IMR-90 (cell line): Measurements from ENCODE around the gene GLIS1. TPM values are rescaled to one million over a fixed set of nuclear protein-coding genes. Genes with fewer than 3 reads are reported as not detected.

ENCODE experiments used
- ATAC-seq: fragments of 200-7000 bp; cut with Tn5 transposase; 2 replicates; pipeline ENCODE4 v1.9.1; 2020; ENCODE audit warnings: low read depth, mild to moderate bottlenecking, moderate library complexity
- BruUV-seq: library from RNA; stranded (reverse); fragments of 400-500 nt; replicated peaks from 2 replicates; lab custom pipeline; 2021; lab: Mats Ljungman, UMichigan
- CTCF ChIA-PET: fragments of 300-600 bp; formaldehyde crosslinking; extraction: SDS; loops from one replicate; lab custom pipeline; 2021; ENCODE audit warnings: antibody characterized with exemption; lab: Yijun Ruan, JAX
- POLR2A ChIA-PET: fragments of 300-600 bp; sonication (Branson Sonifier 250); formaldehyde crosslinking; loops from one replicate; lab custom pipeline; 2022; ENCODE audit warnings: antibody characterized with exemption; ENCODE audit not compliant: unreplicated experiment; lab: Charles Lee
- DNase-seq: peaks from one replicate; pipeline ENCODE4 v3.0.0; 2013
- H2AFZ ChIP-seq: replicated peaks from 2 replicates; pipeline ENCODE3; 2013; ENCODE audit warnings: low read length, mild to moderate bottlenecking; ENCODE audit not compliant: poor library complexity
- H2AK5ac ChIP-seq: 2 replicates; pipeline ENCODE4 v1.6.1; 2013; ENCODE audit warnings: low read depth, low read length, inconsistent platforms
- H2AK9ac ChIP-seq: replicated peaks from 2 replicates; pipeline ENCODE3; 2013; ENCODE audit warnings: mild to moderate bottlenecking, low read depth, low read length, moderate library complexity; ENCODE audit not compliant: poor library complexity
- H2BK120ac ChIP-seq: 2 replicates; pipeline ENCODE4 v1.6.1; 2013; ENCODE audit warnings: low read depth, low read length, inconsistent platforms
- H2BK15ac ChIP-seq: 3 replicates; pipeline ENCODE4 v1.6.1; 2013; ENCODE audit warnings: low read depth, low read length, inconsistent platforms
- H2BK20ac ChIP-seq: 2 replicates; pipeline ENCODE4 v1.6.1; 2013; ENCODE audit warnings: low read depth, mild to moderate bottlenecking, inconsistent platforms, low read length, moderate library complexity
- H2BK5ac ChIP-seq: 2 replicates; pipeline ENCODE4 v1.6.1; 2013; ENCODE audit warnings: mild to moderate bottlenecking, low read depth, low read length, inconsistent platforms; ENCODE audit not compliant: poor library complexity, severe bottlenecking
- H3K14ac ChIP-seq: replicated peaks from 2 replicates; pipeline ENCODE4 v1.6.1; 2013; ENCODE audit warnings: low read depth, low read length, inconsistent platforms
- H3K18ac ChIP-seq: 2 replicates; pipeline ENCODE4 v1.6.1; 2013; ENCODE audit warnings: low read depth, low read length, control low read depth
- H3K23ac ChIP-seq: 2 replicates; pipeline ENCODE4 v1.6.1; 2013; ENCODE audit warnings: low read depth, low read length, inconsistent platforms
- H3K27ac ChIP-seq: 2 replicates; pipeline ENCODE4 v1.5.1; 2013; ENCODE audit warnings: mild to moderate bottlenecking, control low read depth, low read length; ENCODE audit not compliant: insufficient read depth
- H3K27me3 ChIP-seq: 2 replicates; pipeline ENCODE4 v1.6.1; 2013; ENCODE audit warnings: low read length; ENCODE audit not compliant: control insufficient read depth, insufficient read depth
- H3K36me3 ChIP-seq: 2 replicates; pipeline ENCODE4 v1.6.1; 2013; ENCODE audit warnings: low read length, mixed read lengths; ENCODE audit not compliant: control insufficient read depth, insufficient read depth
- H3K4ac ChIP-seq: 2 replicates; pipeline ENCODE4 v1.6.1; 2013; ENCODE audit warnings: low read depth, low read length, inconsistent platforms
- H3K4me1 ChIP-seq: 2 replicates; pipeline ENCODE4 v1.6.1; 2013; ENCODE audit warnings: low read length, mixed read lengths; ENCODE audit not compliant: control insufficient read depth, insufficient read depth
- H3K4me2 ChIP-seq: 2 replicates; pipeline ENCODE4 v1.6.1; 2013; ENCODE audit warnings: low read depth, mild to moderate bottlenecking, control low read depth, low read length, moderate library complexity
- H3K4me3 ChIP-seq: 2 replicates; pipeline ENCODE4 v1.5.1; 2013; ENCODE audit warnings: low read depth, mild to moderate bottlenecking, control low read depth, low read length, moderate library complexity; ENCODE audit not compliant: insufficient read depth
- H3K56ac ChIP-seq: 2 replicates; pipeline ENCODE4 v1.6.1; 2013; ENCODE audit warnings: low read length, inconsistent platforms; ENCODE audit not compliant: insufficient read depth; ENCODE audit errors: extremely low read depth
- H3K79me1 ChIP-seq, 2 experiments: 2 replicates each; pipeline ENCODE4 v1.6.1; 2013; ENCODE audit warnings: low read length in 2 of 2, inconsistent platforms in 1 of 2, low read depth in 1 of 2
- H3K9ac ChIP-seq: 2 replicates; pipeline ENCODE4 v1.6.1; 2013; ENCODE audit warnings: low read depth, low read length, control low read depth
- H3K9me1 ChIP-seq: 2 replicates; pipeline ENCODE4 v1.6.1; 2013; ENCODE audit warnings: low read length, inconsistent platforms; ENCODE audit not compliant: insufficient read depth
- H3K9me3 ChIP-seq: 2 replicates; pipeline ENCODE4 v1.6.1; 2013; ENCODE audit warnings: low read length; ENCODE audit not compliant: control insufficient read depth, insufficient read depth
- H4K20me1 ChIP-seq: 2 replicates; pipeline ENCODE4 v1.6.1; 2013; ENCODE audit warnings: low read length, inconsistent platforms; ENCODE audit not compliant: insufficient read depth
- H4K5ac ChIP-seq: 2 replicates; pipeline ENCODE4 v1.6.1; 2013; ENCODE audit warnings: mild to moderate bottlenecking, low read depth, low read length, control low read depth
- H4K8ac ChIP-seq, 2 experiments: 2 replicates each; pipeline ENCODE4 v1.6.1; 2013; ENCODE audit warnings: low read depth in 2 of 2, low read length in 2 of 2, control low read depth in 1 of 2, inconsistent platforms in 1 of 2
- H4K91ac ChIP-seq: 2 replicates; pipeline ENCODE4 v1.6.1; 2013; ENCODE audit warnings: low read depth, low read length, inconsistent platforms; ENCODE audit not compliant: insufficient read depth
- ELK1 ChIP-seq: fragments of 150-350 bp; IDR thresholded peaks from 2 replicates; pipeline ENCODE4 v1.6.1; 2016; ENCODE audit warnings: low read depth, mild to moderate bottlenecking, low read length, moderate library complexity, borderline replicate concordance
- FOS ChIP-seq: fragments of 150-350 bp; IDR thresholded peaks from 2 replicates; pipeline ENCODE4 v1.6.1; 2016; ENCODE audit warnings: low read depth, low read length
- MAZ ChIP-seq: IDR thresholded peaks from 2 replicates; pipeline ENCODE4 v1.6.1; 2012; ENCODE audit warnings: low read depth, mild to moderate bottlenecking, low read length, improper control_type of control experiment, moderate library complexity, borderline replicate concordance
- MXI1 ChIP-seq: IDR thresholded peaks from 2 replicates; pipeline ENCODE4 v1.6.1; 2012; ENCODE audit warnings: low read depth, mild to moderate bottlenecking, low read length, moderate library complexity, borderline replicate concordance
- NFE2L2 ChIP-seq: fragments of 150-350 bp; IDR thresholded peaks from 2 replicates; pipeline ENCODE4 v1.6.1; 2016; ENCODE audit warnings: low read depth, mild to moderate bottlenecking, low read length
- SMC3 ChIP-seq: fragments of 150-350 bp; IDR thresholded peaks from 2 replicates; pipeline ENCODE4 v1.6.1; 2016; ENCODE audit warnings: low read depth, mild to moderate bottlenecking, antibody characterized with exemption, low read length, moderate library complexity
- WGBS, 2 experiments: methylation state at CpG; one replicate each; pipeline versions ENCODE4 v1.1.5 to v1.1.7; 2013; ENCODE audit warnings: missing lambda C conversion rate in 2 of 2; ENCODE audit not compliant: insufficient read length in 1 of 2; ENCODE audit errors: extremely low coverage in 2 of 2; 5-methylcytosine and 5-hydroxymethylcytosine counted together
- dilution Hi-C: fragments of 300-500 bp; cut with HindIII; formaldehyde crosslinking; loops from one replicate; pipeline ENCODE4 v1.14.3; 2018; ENCODE audit warnings: low sequenced_read_pairs; ENCODE audit not compliant: unreplicated experiment
- in situ Hi-C: fragments of 300-500 bp; cut with MboI; formaldehyde crosslinking; loops from 3 replicates; pipeline ENCODE4 v1.14.3; 2019; ENCODE audit warnings: low sequenced_read_pairs, inconsistent platforms, mixed read lengths
- intact Hi-C: fragments of 100-400 bp; cut with micrococcal nuclease; formaldehyde crosslinking; loops from 2 replicates; pipeline ENCODE4 v1.10.0; 2022
- polyA plus RNA-seq, 3 experiments: library from polyadenylated mRNA; depleted of rRNA; stranded (reverse); fragments of >200 nt; gene quantifications; 2 replicates each; pipeline ENCODE4 v1.2.3, GENCODE V29; 2012; ENCODE audit warnings: low replicate concordance in 1 of 3
- total RNA-seq: library from RNA; depleted of rRNA; stranded (reverse); fragments of >200 nt; gene quantifications from 2 replicates; pipeline ENCODE4 v1.2.3, GENCODE V29; 2012

GLIS1 gene
- total and polyA plus RNA-seq, 2 of the 4 experiments (the other 2 are of a cell fraction) = 0.18 to 2.3 TPM

GRCh38 chr1:53638360-53639035 is 100.5 kb downstream of the GLIS1 start:
- Histone ChIP-seq H4K5ac (no peak overlapping the region), H3K14ac (0 out of 2 replicates have a peak overlapping the region, but pooled peaks have one; percentile 13), H3K4me2 (no peak overlapping the region), H2AK9ac (peak overlapping the region; percentile 34), H3K27ac (no peak overlapping the region), H3K36me3 (no peaks in the 10 kb centered on the region), H2BK20ac (no peak overlapping the region), H3K18ac (no peak overlapping the region), H3K56ac (no peak overlapping the region), H3K9me1 (peaks cover 3% of the 10 kb centered on the region; the same call in 1 of the 2 replicates), H3K79me1 (no peaks in the 10 kb centered on the region; a peak in 1 of 4 replicates), H2BK15ac (no peak overlapping the region), H4K8ac (no peak overlapping the region), H2AFZ (no peak overlapping the region), H3K4me1 (no peaks in the 10 kb centered on the region; the same call in 1 of the 2 replicates), H3K27me3 (peaks cover 2% of the 10 kb centered on the region; the same call in 1 of the 2 replicates), H4K20me1 (peaks cover 17% of the 10 kb centered on the region; the same call in 1 of the 2 replicates), H3K4me3 (no peak overlapping the region), H3K9ac (no peak overlapping the region), H2BK5ac (no peak overlapping the region), H4K91ac (no peak overlapping the region), H3K4ac (no peak overlapping the region), H2BK120ac (no peak overlapping the region), H3K9me3 (no peaks in the 10 kb centered on the region), H2AK5ac (no peak overlapping the region), H3K23ac (no peak overlapping the region)
- WGBS, 2 experiments = 93% methylated on average over 5 of the region's 8 CpGs; no CpG with 5 or more reads in 1 of the 2 experiments
- ChIA-PET POLR2A (no interaction called here), CTCF (no interaction called here)
- BruUV-seq = no TSS peak
- TF ChIP-seq ELK1 (no peak), MXI1 (no peak), NFE2L2 (no peak), MAZ (no peak), SMC3 (no peak), FOS (no peak)
- no peak for ATAC-seq
- dilution Hi-C loops = no loop called here
- DNase-seq = no peak
- intact Hi-C loops = no loop called here
- in situ Hi-C loops = no loop called here
